Neural cell (in vitro differentiated cells): ENCODE data around the gene ILF2. TPM values are rescaled to one million over a fixed set of nuclear protein-coding genes. Genes with fewer than 3 reads are reported as not detected.

Experiments used
- H2AFZ ChIP-seq: fragments of 200-600, 300-800 bp; sonication (generic), shearing (Covaris generic); 2 replicates; pipeline ENCODE4 v1.6.0; 2014; ENCODE audit warnings: low read depth, mild to moderate bottlenecking, antibody characterized with exemption, low read length, moderate library complexity
- H3F3A ChIP-seq: fragments of 200-600 bp; shearing (Covaris generic); 2 replicates; pipeline ENCODE4 v1.6.1; 2016; ENCODE audit warnings: mild to moderate bottlenecking, moderate library complexity, mixed read lengths, antibody characterized with exemption, low read length; ENCODE audit not compliant: insufficient read depth, poor library complexity, severe bottlenecking
- H3K27ac ChIP-seq: fragments of 200-600, 300-800 bp; sonication (generic), shearing (Covaris generic); 2 replicates; pipeline ENCODE4 v1.5.1; 2014; ENCODE audit warnings: mild to moderate bottlenecking, low read length, moderate library complexity
- H3K27me3 ChIP-seq: fragments of 300-800, 200-600 bp; sonication (generic), shearing (Covaris generic); 2 replicates; pipeline ENCODE4 v1.6.0; 2014; ENCODE audit warnings: mild to moderate bottlenecking, low read depth, low read length, moderate library complexity; ENCODE audit not compliant: insufficient read depth
- H3K36me3 ChIP-seq: fragments of 300-800, 200-600 bp; sonication (generic), shearing (Covaris generic); 2 replicates; pipeline ENCODE4 v1.5.1; 2014; ENCODE audit warnings: mild to moderate bottlenecking, antibody characterized with exemption, low read length, moderate library complexity; ENCODE audit not compliant: insufficient read depth
- H3K4me2 ChIP-seq: fragments of 300-800, 200-600 bp; sonication (generic), shearing (Covaris generic); 2 replicates; pipeline ENCODE4 v1.6.0; 2014; ENCODE audit warnings: mild to moderate bottlenecking, low read length
- H3K4me3 ChIP-seq: fragments of 300-800, 200-600 bp; sonication (generic), shearing (Covaris generic); 2 replicates; pipeline ENCODE4 v1.5.1; 2014; ENCODE audit warnings: mild to moderate bottlenecking, low read length, moderate library complexity
- H3K79me2 ChIP-seq: fragments of 200-600 bp; shearing (Covaris generic); replicated peaks from 2 replicates; pipeline ENCODE4 v1.6.0; 2014; ENCODE audit warnings: mild to moderate bottlenecking, low read length, moderate library complexity; ENCODE audit not compliant: insufficient read depth
- H3K9ac ChIP-seq: fragments of 300-800, 200-600 bp; sonication (generic), shearing (Covaris generic); 2 replicates; pipeline ENCODE4 v1.6.1; 2016; ENCODE audit warnings: mild to moderate bottlenecking, low read length, mixed read lengths
- H3K9me2 ChIP-seq: fragments of 200-600 bp; shearing (Covaris generic); 2 replicates; pipeline ENCODE4 v1.6.1; 2016; ENCODE audit warnings: mild to moderate bottlenecking, low read length, mixed read lengths; ENCODE audit not compliant: insufficient read depth
- H3K9me3 ChIP-seq: fragments of 200-600, 300-800 bp; sonication (generic), shearing (Covaris generic); 2 replicates; pipeline ENCODE4 v1.6.1; 2016; ENCODE audit warnings: mild to moderate bottlenecking, mixed run types, low read length, moderate library complexity, mixed read lengths
- H4K20me1 ChIP-seq: fragments of 200-600 bp; shearing (Covaris generic); 2 replicates; pipeline ENCODE4 v1.6.1; 2016; ENCODE audit warnings: mild to moderate bottlenecking, mixed run types; ENCODE audit not compliant: insufficient read depth
- CTCF ChIP-seq: fragments of 450-650 bp; IDR thresholded peaks from 2 replicates; pipeline ENCODE4 v1.5.1; 2014; ENCODE audit warnings: antibody characterized with exemption, mild to moderate bottlenecking, moderate library complexity; ENCODE audit not compliant: poor library complexity, severe bottlenecking
- EP300 ChIP-seq: fragments of 450-650 bp; conservative IDR thresholded peaks from 2 replicates; pipeline ENCODE4 v1.6.1; 2014; ENCODE audit warnings: antibody characterized with exemption, mild to moderate bottlenecking, moderate library complexity; ENCODE audit not compliant: poor library complexity, severe bottlenecking
- EZH2 ChIP-seq: fragments of 200-600, 300-800 bp; shearing (Covaris generic), sonication (generic); IDR thresholded peaks from 2 replicates; pipeline ENCODE4 v1.6.1; 2014; ENCODE audit warnings: antibody characterized with exemption, low read length, borderline replicate concordance, mild to moderate bottlenecking; ENCODE audit not compliant: insufficient read depth, poor library complexity, severe bottlenecking
- MXI1 ChIP-seq: fragments of 450-650 bp; conservative IDR thresholded peaks from 2 replicates; pipeline ENCODE4 v1.6.1; 2014; ENCODE audit warnings: antibody characterized with exemption, mild to moderate bottlenecking; ENCODE audit not compliant: poor library complexity, severe bottlenecking
- POLR2AphosphoS5 ChIP-seq: IDR thresholded peaks from 2 replicates; pipeline ENCODE4 v1.6.1; 2012
- RAD21 ChIP-seq: fragments of 450-650 bp; conservative IDR thresholded peaks from 2 replicates; pipeline ENCODE4 v1.6.1; 2014; ENCODE audit warnings: antibody characterized with exemption, mild to moderate bottlenecking, moderate library complexity
- REST ChIP-seq: IDR thresholded peaks from 2 replicates; pipeline ENCODE4 v1.6.1; 2012; ENCODE audit warnings: borderline replicate concordance
- SMC3 ChIP-seq: fragments of 450-650 bp; conservative IDR thresholded peaks from 2 replicates; pipeline ENCODE4 v1.6.1; 2014; ENCODE audit warnings: antibody characterized with exemption, mild to moderate bottlenecking, moderate library complexity; ENCODE audit not compliant: poor library complexity
- TAF1 ChIP-seq: IDR thresholded peaks from 2 replicates; pipeline ENCODE4 v1.6.1; 2012; ENCODE audit warnings: low read depth
- polyA plus RNA-seq: library from polyadenylated mRNA; depleted of rRNA; stranded (reverse); fragments of >200 nt; gene quantifications from 2 replicates; pipeline ENCODE4 v1.2.3, GENCODE V29; 2014

The ILF2 gene
- polyA plus RNA-seq, 1 donor from 2014 or later: 410 TPM

- H3K27ac ChIP-seq: no peak overlapping the region
- H3K4me3 ChIP-seq: no peak overlapping the region
- TF ChIP-seq EP300 (no peak), POLR2AphosphoS5 (no peak), CTCF (no peak), EZH2 (no peak), RAD21 (no peak), TAF1 (no peak), MXI1 (no peak), REST (no peak), SMC3 (no peak)
- no peak overlapping the region for H3K9ac ChIP-seq
- H3K4me2 ChIP-seq: no peak overlapping the region
- H3K79me2 ChIP-seq: peaks cover 23% of the 10 kb centered on the region
- H3K9me3 ChIP-seq: no peaks in the 10 kb centered on the region
- no peak overlapping the region for H2AFZ ChIP-seq
- no peaks in the 10 kb centered on the region for H3K9me2 ChIP-seq
- H3K27me3 ChIP-seq: no peaks in the 10 kb centered on the region
- H3K36me3 ChIP-seq: peaks cover under 1% of the 10 kb centered on the region
- no peaks in the 10 kb centered on the region for H3F3A ChIP-seq
- H4K20me1 ChIP-seq: no peaks in the 10 kb centered on the region
Observed at GRCh38 chr1:153631047-153632022, 39.5 kb downstream of the ILF2 start.

GRCh38 chr1:153630384-153630783, 40.4 kb downstream of the ILF2 start:
- no peaks in the 10 kb centered on the region for H3K27me3 ChIP-seq
- no peaks in the 10 kb centered on the region for H3K9me2 ChIP-seq
- no peak overlapping the region for H2AFZ ChIP-seq
- no peak overlapping the region for H3K27ac ChIP-seq
- no peaks in the 10 kb centered on the region for H4K20me1 ChIP-seq
- H3K9ac ChIP-seq: no peak overlapping the region
- H3F3A ChIP-seq: no peaks in the 10 kb centered on the region
- H3K9me3 ChIP-seq: no peaks in the 10 kb centered on the region
- no peaks in the 10 kb centered on the region for H3K36me3 ChIP-seq
- no peak overlapping the region for H3K4me2 ChIP-seq
- TF ChIP-seq MXI1 (no peak), POLR2AphosphoS5 (no peak), EZH2 (no peak), EP300 (no peak), SMC3 (no peak), REST (no peak), RAD21 (no peak), TAF1 (no peak), CTCF (no peak)
- H3K4me3 ChIP-seq: no peak overlapping the region
- peaks cover 14% of the 10 kb centered on the region for H3K79me2 ChIP-seq
